ENCODE results near the gene FZR1. TPM values are rescaled to one million over a fixed set of nuclear protein-coding genes. Genes with fewer than 3 reads are reported as not detected.

FZR1 gene
- total and polyA plus RNA-seq, 2 of the 4 experiments (the other 2 are of a cell fraction) = 21.5 to 47.8 TPM

- Histone ChIP-seq H3K9me3 (ENCODE audit: control insufficient read depth, insufficient read depth, low read length) (no peaks in the 10 kb centered on the region), H2AK9ac (replicated peaks; ENCODE audit: low read depth, low read length, poor library complexity) (peak overlapping the region; percentile 37), H3K9ac (ENCODE audit: low read depth, low read length) (no peak overlapping the region), H4K5ac (ENCODE audit: low read depth, low read length) (no peak overlapping the region), H3K23ac (ENCODE audit: low read depth, low read length) (no peak overlapping the region), H3K36me3 (ENCODE audit: control insufficient read depth, insufficient read depth, low read length) (peaks cover 18% of the 10 kb centered on the region), H3K27ac (ENCODE audit: insufficient read depth, low read length) (no peak overlapping the region), H3K14ac (replicated peaks; ENCODE audit: low read depth, low read length) (no peak overlapping the region), H3K9me1 (ENCODE audit: insufficient read depth, low read length) (no peaks in the 10 kb centered on the region), H3K4me3 (ENCODE audit: insufficient read depth, low read depth, low read length) (no peak overlapping the region), H2BK15ac (ENCODE audit: low read depth, low read length) (no peak overlapping the region), H3K4me2 (ENCODE audit: low read depth, low read length) (no peak overlapping the region), H3K4ac (ENCODE audit: low read depth, low read length) (no peak overlapping the region), H2AFZ (replicated peaks; ENCODE audit: low read length, poor library complexity) (peak overlapping the region; percentile 43), H2BK5ac (ENCODE audit: low read depth, low read length, poor library complexity, severe bottlenecking) (no peak overlapping the region), H3K56ac (ENCODE audit: extremely low read depth, insufficient read depth, low read length) (no peak overlapping the region), H3K4me1 (ENCODE audit: control insufficient read depth, insufficient read depth, low read length) (no peaks in the 10 kb centered on the region), H2BK20ac (ENCODE audit: low read depth, low read length) (no peak overlapping the region), H3K18ac (ENCODE audit: low read depth, low read length) (no peak overlapping the region), H4K8ac (ENCODE audit: low read depth in 2 of 2, low read length in 2 of 2) (no peak overlapping the region), H2AK5ac (ENCODE audit: low read depth, low read length) (no peak overlapping the region; the same call in 1 of the 2 replicates), H4K91ac (ENCODE audit: insufficient read depth, low read depth, low read length) (no peak overlapping the region), H3K27me3 (ENCODE audit: control insufficient read depth, insufficient read depth, low read length) (no peaks in the 10 kb centered on the region), H3K79me1 (ENCODE audit: low read depth in 1 of 2, low read length in 2 of 2) (peaks cover 4 to 30% of the 10 kb centered on the region in 2 experiments; a peak in 3 of 4 replicates), H2BK120ac (ENCODE audit: low read depth, low read length) (no peak overlapping the region), H4K20me1 (ENCODE audit: insufficient read depth, low read length) (peaks cover 17% of the 10 kb centered on the region)
- DNase-seq = no peak
- WGBS, 2 experiments (ENCODE audit: extremely low coverage in 2 of 2, insufficient read length in 1 of 2) = 75% methylated on average over 3 of the region's 9 CpGs; no CpG with 5 or more reads in 1 of the 2 experiments
- BruUV-seq (replicated peaks) = TSS peak; percentile 32
- in situ Hi-C loops (cut with MboI; ENCODE audit: low sequenced_read_pairs) = no loop called here
- TF ChIP-seq RCOR1 (IDR thresholded peaks at IDR 0.05; ENCODE audit: insufficient replicate concordance, low read length) (no peak), CHD1 (IDR thresholded peaks at IDR 0.05; ENCODE audit: low read depth, low read length) (no peak), CEBPB (IDR thresholded peaks at IDR 0.05; ENCODE audit: low read depth, low read length) (no peak), CTCF (conservative IDR thresholded peaks at IDR 0.05; ENCODE audit: low read depth, low read length) (no peak), USF2 (IDR thresholded peaks at IDR 0.05; ENCODE audit: low read depth, low read length) (no peak), FOS (IDR thresholded peaks at IDR 0.05; ENCODE audit: low read depth, low read length) (no peak), BHLHE40 (IDR thresholded peaks at IDR 0.05; ENCODE audit: low read depth, low read length) (no peak), ELK1 (IDR thresholded peaks at IDR 0.05; ENCODE audit: borderline replicate concordance, low read depth, low read length) (no peak), MAZ (IDR thresholded peaks at IDR 0.05; ENCODE audit: borderline replicate concordance, low read depth, low read length) (no peak), POLR2A (IDR thresholded peaks at IDR 0.05; ENCODE audit: low read depth, low read length) (no peak), RAD21 (IDR thresholded peaks at IDR 0.05; ENCODE audit: low read length) (no peak)
- ChIA-PET CTCF (interaction anchor here (0.6 kb wide), 1 partner anchor 511 kb away, joined by 3 read pairs; no protein-coding TSS in a partner anchor), POLR2A (ENCODE audit: unreplicated experiment) (no interaction called here)
- intact Hi-C loops (cut with micrococcal nuclease) = no loop called here
- dilution Hi-C loops (cut with HindIII; ENCODE audit: low sequenced_read_pairs, unreplicated experiment) = no loop called here
- ATAC-seq (ENCODE audit: low read depth) = no peak
These were observed 39.5 kb upstream of the FZR1 start for GRCh38 chr19:3466635-3467034.

Data from IMR-90 (cell line).